Mesenchymal stem cell (in vitro differentiated cells and primary cell): ENCODE measurements around the gene SLC25A30.
"Not testable (repeated sequence)": the region's sequence is repeated elsewhere in the genome, so short reads cannot be mapped to it uniquely, and the experiment has no call there.

Experiments
- DNase-seq: peaks from one replicate; pipeline ENCODE4 v3.0.0-alpha.2; 2013
- H2AFZ ChIP-seq: one replicate; pipeline ENCODE4 v1.6.1; 2013; ENCODE audit warnings: low read depth, mild to moderate bottlenecking, control low read depth, inconsistent platforms, low read length, moderate library complexity
- H2AK5ac ChIP-seq: 2 replicates; pipeline ENCODE4 v1.6.1; 2013; ENCODE audit warnings: low read length, moderate library complexity, mild to moderate bottlenecking, inconsistent platforms; ENCODE audit not compliant: severe bottlenecking
- H2BK120ac ChIP-seq: one replicate; pipeline ENCODE4 v1.6.1; 2013; ENCODE audit warnings: low read depth, mild to moderate bottlenecking, inconsistent platforms, low read length, moderate library complexity
- H2BK12ac ChIP-seq, 2 experiments: one replicate each; pipeline ENCODE4 v1.6.1; 2013; ENCODE audit warnings: inconsistent platforms in 2 of 2, low read length in 2 of 2, mild to moderate bottlenecking in 2 of 2, moderate library complexity in 2 of 2, control low read depth in 1 of 2
- H2BK15ac ChIP-seq: one replicate; pipeline ENCODE4 v1.6.1; 2013; ENCODE audit warnings: mild to moderate bottlenecking, low read depth, inconsistent platforms; ENCODE audit not compliant: poor library complexity, severe bottlenecking
- H2BK5ac ChIP-seq: 2 replicates; pipeline ENCODE4 v1.6.1; 2013; ENCODE audit warnings: low read depth, mild to moderate bottlenecking, low read length, control low read depth, inconsistent platforms; ENCODE audit not compliant: poor library complexity, severe bottlenecking
- H3K14ac ChIP-seq, 2 experiments: one replicate each; pipeline ENCODE4 v1.6.1; 2013; ENCODE audit warnings: inconsistent platforms in 2 of 2, low read length in 2 of 2, control low read depth in 1 of 2, mild to moderate bottlenecking in 1 of 2, moderate library complexity in 1 of 2
- H3K18ac ChIP-seq, 2 experiments: one replicate each; pipeline ENCODE4 v1.6.1; 2013; ENCODE audit warnings: inconsistent platforms in 2 of 2, low read length in 2 of 2, control low read depth in 1 of 2, low read depth in 1 of 2, mild to moderate bottlenecking in 1 of 2
- H3K23ac ChIP-seq, 2 experiments: one replicate each; pipeline ENCODE4 v1.6.1; 2013; ENCODE audit warnings: inconsistent platforms in 2 of 2, low read length in 2 of 2, mild to moderate bottlenecking in 2 of 2, moderate library complexity in 2 of 2, control low read depth in 1 of 2
- H3K27ac ChIP-seq: 2 replicates; pipeline ENCODE4 v1.5.1; 2013; ENCODE audit warnings: mild to moderate bottlenecking, moderate library complexity, low read length, control low read depth, inconsistent platforms; ENCODE audit not compliant: poor library complexity, severe bottlenecking
- H3K27me3 ChIP-seq, 2 experiments: 2 replicates each; pipeline versions ENCODE4 v1.6.1 to v1.7.0; 2013; ENCODE audit warnings: low read length in 2 of 2, mild to moderate bottlenecking in 2 of 2, moderate library complexity in 2 of 2, control low read depth in 1 of 2, inconsistent platforms in 1 of 2; ENCODE audit not compliant: control insufficient read depth in 1 of 2, insufficient read depth in 1 of 2
- H3K36me3 ChIP-seq, 2 experiments: 2 replicates each; pipeline versions ENCODE4 v1.6.1 to v1.7.0; 2013; ENCODE audit warnings: low read length in 2 of 2, control low read depth in 1 of 2, inconsistent platforms in 1 of 2, low read depth in 1 of 2, mild to moderate bottlenecking in 1 of 2; ENCODE audit not compliant: insufficient read depth in 2 of 2, control insufficient read depth in 1 of 2
- H3K4ac ChIP-seq, 2 experiments: one replicate each; pipeline ENCODE4 v1.6.1; 2013; ENCODE audit warnings: inconsistent platforms in 2 of 2, low read length in 2 of 2, mild to moderate bottlenecking in 2 of 2, moderate library complexity in 2 of 2, control low read depth in 1 of 2, low read depth in 1 of 2
- H3K4me1 ChIP-seq: 2 replicates; pipeline ENCODE4 v1.6.1; 2013; ENCODE audit warnings: low read depth, low read length, control low read depth; ENCODE audit not compliant: control insufficient read depth, insufficient read depth
- H3K4me2 ChIP-seq: 2 replicates; pipeline ENCODE4 v1.6.1; 2013; ENCODE audit warnings: low read length, mild to moderate bottlenecking, inconsistent platforms; ENCODE audit not compliant: poor library complexity, severe bottlenecking
- H3K4me3 ChIP-seq, 2 experiments: 2 replicates each; pipeline versions ENCODE4 v1.5.1 to v1.7.0; 2013; ENCODE audit warnings: low read length in 2 of 2, mild to moderate bottlenecking in 2 of 2, control low read depth in 1 of 2, low read depth in 1 of 2; ENCODE audit not compliant: insufficient read depth in 1 of 2
- H3K79me1 ChIP-seq: replicated peaks from 2 replicates; pipeline ENCODE4 v1.6.1; 2013; ENCODE audit warnings: mild to moderate bottlenecking, control low read depth, low read length, inconsistent platforms; ENCODE audit not compliant: poor library complexity, severe bottlenecking
- H3K9ac ChIP-seq: 2 replicates; pipeline ENCODE4 v1.7.0; 2013; ENCODE audit warnings: mild to moderate bottlenecking, low read length, moderate library complexity
- H3K9me3 ChIP-seq: 2 replicates; pipeline ENCODE4 v1.7.0; 2013; ENCODE audit warnings: mild to moderate bottlenecking, low read length; ENCODE audit not compliant: control insufficient read depth
- H4K8ac ChIP-seq: one replicate; pipeline ENCODE4 v1.6.1; 2013; ENCODE audit warnings: inconsistent platforms, mild to moderate bottlenecking, low read length, moderate library complexity
- H4K91ac ChIP-seq: one replicate; pipeline ENCODE4 v1.6.1; 2013; ENCODE audit warnings: mild to moderate bottlenecking, low read length, inconsistent platforms
- WGBS: methylation state at CpG from one replicate; pipeline ENCODE4 v1.1.7; 2013; ENCODE audit warnings: mixed read lengths; 5-methylcytosine and 5-hydroxymethylcytosine counted together

The SLC25A30 gene

GRCh38 chr13:45388664-45389063 is 29.5 kb downstream of the SLC25A30 start:
- Histone ChIP-seq H3K14ac (no peak overlapping the region), H3K18ac (no peak overlapping the region), H2BK12ac (no peak overlapping the region), H3K36me3 (peaks cover 22 to 65% of the 10 kb centered on the region in 2 experiments), H3K4me1 (no peaks in the 10 kb centered on the region), H3K4me3 (no peak overlapping the region), H3K79me1 (peaks cover 12% of the 10 kb centered on the region), H3K9ac (no peak overlapping the region), H2BK15ac (no peak overlapping the region), H2BK5ac (no peak overlapping the region), H2AK5ac (no peak overlapping the region), H2BK120ac (no peak overlapping the region), H3K4ac (no peak overlapping the region), H4K91ac (no peak overlapping the region), H3K23ac (no peak overlapping the region), H4K8ac (no peak overlapping the region), H3K27me3 (no peaks in the 10 kb centered on the region), H3K9me3 (no peaks in the 10 kb centered on the region), H2AFZ (no peak overlapping the region), H3K4me2 (no peak overlapping the region), H3K27ac (no peak overlapping the region)
- no peak for DNase-seq
- 99% methylated on average over 4 of the region's 4 CpGs for WGBS

- H3K4me3 ChIP-seq, H2BK5ac ChIP-seq, H4K91ac ChIP-seq, H2AFZ ChIP-seq, H3K9ac ChIP-seq, H3K27me3 ChIP-seq, H2BK12ac ChIP-seq, H2BK15ac ChIP-seq, H3K4me2 ChIP-seq, H3K4me1 ChIP-seq, DNase-seq, H3K27ac ChIP-seq, H3K9me3 ChIP-seq, H3K14ac ChIP-seq, H2BK120ac ChIP-seq, H3K23ac ChIP-seq, H2AK5ac ChIP-seq, H3K79me1 ChIP-seq, H4K8ac ChIP-seq, H3K4ac ChIP-seq, H3K18ac ChIP-seq: not testable (repeated sequence)
- peaks cover 18 to 56% of the 10 kb centered on the region in 2 experiments for H3K36me3 ChIP-seq
- 97% methylated on average over 16 of the region's 17 CpGs for WGBS
Measured at GRCh38 chr13:45386892-45387575, 31.1 kb downstream of the SLC25A30 start.

- Histone ChIP-seq H3K27me3 (no peaks in the 10 kb centered on the region), H2BK15ac (no peak overlapping the region), H3K4ac (no peak overlapping the region), H3K27ac (no peak overlapping the region), H2BK12ac (no peak overlapping the region), H2AFZ (no peak overlapping the region), H3K14ac (no peak overlapping the region), H3K23ac (no peak overlapping the region), H3K4me3 (no peak overlapping the region), H2BK5ac (no peak overlapping the region), H3K4me2 (no peak overlapping the region), H2AK5ac (no peak overlapping the region), H3K9me3 (no peaks in the 10 kb centered on the region), H3K9ac (no peak overlapping the region), H3K36me3 (peaks cover 14 to 47% of the 10 kb centered on the region in 2 experiments), H3K18ac (no peak overlapping the region), H4K91ac (no peak overlapping the region), H2BK120ac (no peak overlapping the region), H3K79me1 (no peaks in the 10 kb centered on the region), H3K4me1 (no peaks in the 10 kb centered on the region), H4K8ac (no peak overlapping the region)
- no peak for DNase-seq
- WGBS = 94% methylated on average over 5 of the region's 5 CpGs
Measured at GRCh38 chr13:45385907-45386553, 32.1 kb downstream of the SLC25A30 start.

- H3K9me3 ChIP-seq = no peaks in the 10 kb centered on the region
- no peak overlapping the region for H4K91ac ChIP-seq
- H2AFZ ChIP-seq = no peak overlapping the region
- H3K36me3 ChIP-seq = peaks cover 12 to 43% of the 10 kb centered on the region in 2 experiments
- no peak overlapping the region for H3K27ac ChIP-seq
- H2BK12ac ChIP-seq = no peak overlapping the region
- H3K27me3 ChIP-seq = no peaks in the 10 kb centered on the region
- H3K79me1 ChIP-seq = no peaks in the 10 kb centered on the region
- no peak overlapping the region for H2BK5ac ChIP-seq
- no peak for DNase-seq
- H3K9ac ChIP-seq = no peak overlapping the region
- no peak overlapping the region for H2BK120ac ChIP-seq
- no peak overlapping the region for H3K18ac ChIP-seq
- 95% methylated on average over 4 of the region's 5 CpGs for WGBS
- no peak overlapping the region for H3K4me2 ChIP-seq
- H3K23ac ChIP-seq = no peak overlapping the region
- no peak overlapping the region for H2AK5ac ChIP-seq
- H4K8ac ChIP-seq = no peak overlapping the region
- H2BK15ac ChIP-seq = no peak overlapping the region
- no peaks in the 10 kb centered on the region for H3K4me1 ChIP-seq
- no peak overlapping the region for H3K4ac ChIP-seq
- H3K4me3 ChIP-seq = no peak overlapping the region
- H3K14ac ChIP-seq = no peak overlapping the region
Measured at GRCh38 chr13:45385320-45385719, 32.9 kb downstream of the SLC25A30 start.
